Central memory CD8-positive, alpha-beta T cell (primary cell): ENCODE measurements around the gene SEZ6L.

Experiments
- ATAC-seq: fragments of 150-1000 bp; cut with Tn5 transposase; replicated peaks from 2 replicates; pipeline ENCODE4 v1.10.0; 2022; ENCODE audit warnings: mild to moderate bottlenecking, moderate FRiP score, moderate number of reproducible peaks; ENCODE audit not compliant: poor library complexity, severe bottlenecking; ENCODE audit errors: extremely low read depth
- DNase-seq, 2 donors: peaks; one replicate each; pipeline ENCODE4 v3.0.0; 2021; ENCODE audit warnings: low spot score in 2 of 2
- H3K27ac Mint-ChIP-seq: one replicate; pipeline ENCODE4 v1.8.0; 2022; ENCODE audit warnings: low read depth, mild to moderate bottlenecking, moderate library complexity, mixed read lengths
- H3K27me3 Mint-ChIP-seq: one replicate; pipeline ENCODE4 v1.8.0; 2022; ENCODE audit warnings: mixed read lengths
- H3K36me3 Mint-ChIP-seq: one replicate; pipeline ENCODE4 v1.8.0; 2022; ENCODE audit warnings: mild to moderate bottlenecking, moderate library complexity, mixed read lengths; ENCODE audit not compliant: insufficient read depth
- H3K4me1 Mint-ChIP-seq: one replicate; pipeline ENCODE4 v1.8.0; 2022; ENCODE audit warnings: mixed read lengths
- H3K4me3 Mint-ChIP-seq: one replicate; pipeline ENCODE4 v1.8.0; 2022; ENCODE audit warnings: mild to moderate bottlenecking, moderate library complexity, mixed read lengths
- H3K9me3 Mint-ChIP-seq: one replicate; pipeline ENCODE4 v1.8.0; 2022; ENCODE audit warnings: mixed read lengths

SEZ6L gene

GRCh38 chr22:26234296-26234695, 65.0 kb downstream of the SEZ6L start:
- Mint-ChIP-seq H3K27ac (no peak overlapping the region), H3K4me3 (no peak overlapping the region), H3K9me3 (no peaks in the 10 kb centered on the region), H3K27me3 (peaks cover 80% of the 10 kb centered on the region), H3K36me3 (no peaks in the 10 kb centered on the region), H3K4me1 (no peaks in the 10 kb centered on the region)
- DNase-seq, result no peak
- no peak for ATAC-seq

GRCh38 chr22:26235792-26236487, 66.7 kb downstream of the SEZ6L start:
- DNase-seq, result no peak

GRCh38 chr22:26236991-26237390, 67.7 kb downstream of the SEZ6L start:
- DNase-seq (no peak), ATAC-seq (no peak)
- H3K36me3 Mint-ChIP-seq, result no peaks in the 10 kb centered on the region
- H3K9me3 Mint-ChIP-seq, result no peaks in the 10 kb centered on the region
- no peak overlapping the region for H3K27ac Mint-ChIP-seq
- no peaks in the 10 kb centered on the region for H3K4me1 Mint-ChIP-seq
- H3K27me3 Mint-ChIP-seq, result peaks cover 72% of the 10 kb centered on the region
- no peak overlapping the region for H3K4me3 Mint-ChIP-seq

More at GRCh38 chr22:26235792-26236487, 66.7 kb downstream of the SEZ6L start:
- Mint-ChIP-seq H3K4me3 (no peak overlapping the region), H3K36me3 (no peaks in the 10 kb centered on the region), H3K4me1 (no peaks in the 10 kb centered on the region), H3K27me3 (peaks cover 79% of the 10 kb centered on the region), H3K27ac (no peak overlapping the region), H3K9me3 (no peaks in the 10 kb centered on the region)
- no peak for ATAC-seq

GRCh38 chr22:26238596-26238995, 69.3 kb downstream of the SEZ6L start:
- Mint-ChIP-seq H3K36me3 (no peaks in the 10 kb centered on the region), H3K9me3 (no peaks in the 10 kb centered on the region), H3K27ac (no peak overlapping the region), H3K27me3 (peaks cover 76% of the 10 kb centered on the region), H3K4me1 (no peaks in the 10 kb centered on the region), H3K4me3 (no peak overlapping the region)
- DNase-seq (no peak), ATAC-seq (no peak)

GRCh38 chr22:26239581-26239980, 70.3 kb downstream of the SEZ6L start:
- Mint-ChIP-seq H3K27me3 (peaks cover 76% of the 10 kb centered on the region), H3K27ac (no peak overlapping the region), H3K4me1 (no peaks in the 10 kb centered on the region), H3K4me3 (no peak overlapping the region), H3K36me3 (no peaks in the 10 kb centered on the region), H3K9me3 (no peaks in the 10 kb centered on the region)
- ATAC-seq (no peak), DNase-seq (no peak)

- Mint-ChIP-seq H3K9me3 (no peaks in the 10 kb centered on the region), H3K36me3 (no peaks in the 10 kb centered on the region), H3K4me3 (no peak overlapping the region), H3K4me1 (no peaks in the 10 kb centered on the region), H3K27ac (no peak overlapping the region), H3K27me3 (peaks cover 69% of the 10 kb centered on the region)
- DNase-seq, result no peak
- ATAC-seq, result no peak
Measured at GRCh38 chr22:26241361-26241760, 72.1 kb downstream of the SEZ6L start.

GRCh38 chr22:26245001-26245400, 75.7 kb downstream of the SEZ6L start:
- H3K27ac Mint-ChIP-seq, result no peak overlapping the region
- DNase-seq (no peak), ATAC-seq (no peak)
- no peak overlapping the region for H3K4me3 Mint-ChIP-seq
- no peaks in the 10 kb centered on the region for H3K36me3 Mint-ChIP-seq
- no peaks in the 10 kb centered on the region for H3K9me3 Mint-ChIP-seq
- peaks cover 56% of the 10 kb centered on the region for H3K27me3 Mint-ChIP-seq
- H3K4me1 Mint-ChIP-seq, result no peaks in the 10 kb centered on the region

GRCh38 chr22:26246552-26246951, 77.3 kb downstream of the SEZ6L start:
- Mint-ChIP-seq H3K36me3 (no peaks in the 10 kb centered on the region), H3K4me1 (no peaks in the 10 kb centered on the region), H3K27me3 (peaks cover 61% of the 10 kb centered on the region), H3K27ac (no peak overlapping the region), H3K9me3 (no peaks in the 10 kb centered on the region), H3K4me3 (no peak overlapping the region)
- ATAC-seq (no peak), DNase-seq (no peak)

GRCh38 chr22:26251869-26252268, 82.6 kb downstream of the SEZ6L start:
- Mint-ChIP-seq H3K4me3 (no peak overlapping the region), H3K36me3 (no peaks in the 10 kb centered on the region), H3K9me3 (no peaks in the 10 kb centered on the region), H3K4me1 (no peaks in the 10 kb centered on the region), H3K27ac (no peak overlapping the region), H3K27me3 (peaks cover 55% of the 10 kb centered on the region)
- DNase-seq (no peak), ATAC-seq (no peak)

- no peak overlapping the region for H3K4me3 Mint-ChIP-seq
- H3K4me1 Mint-ChIP-seq, result no peaks in the 10 kb centered on the region
- H3K27ac Mint-ChIP-seq, result no peak overlapping the region
- no peaks in the 10 kb centered on the region for H3K9me3 Mint-ChIP-seq
- H3K27me3 Mint-ChIP-seq, result peaks cover 61% of the 10 kb centered on the region
- ATAC-seq, result no peak
- no peak for DNase-seq
- H3K36me3 Mint-ChIP-seq, result no peaks in the 10 kb centered on the region
Measured at GRCh38 chr22:26259510-26259909, 90.2 kb downstream of the SEZ6L start.

- Mint-ChIP-seq H3K4me3 (no peak overlapping the region), H3K27ac (no peak overlapping the region), H3K4me1 (no peaks in the 10 kb centered on the region), H3K36me3 (no peaks in the 10 kb centered on the region), H3K27me3 (peaks cover 67% of the 10 kb centered on the region), H3K9me3 (no peaks in the 10 kb centered on the region)
- ATAC-seq (no peak), DNase-seq (no peak)
Measured at GRCh38 chr22:26264162-26264561, 94.9 kb downstream of the SEZ6L start.

- Mint-ChIP-seq H3K4me3 (no peak overlapping the region), H3K27me3 (peaks cover 76% of the 10 kb centered on the region), H3K27ac (no peak overlapping the region), H3K9me3 (no peaks in the 10 kb centered on the region), H3K36me3 (no peaks in the 10 kb centered on the region), H3K4me1 (no peaks in the 10 kb centered on the region)
- no peak for DNase-seq
- no peak for ATAC-seq
Measured at GRCh38 chr22:26265281-26265680, 96.0 kb downstream of the SEZ6L start.

- Mint-ChIP-seq H3K9me3 (no peaks in the 10 kb centered on the region), H3K4me1 (no peaks in the 10 kb centered on the region), H3K27me3 (peaks cover 82% of the 10 kb centered on the region), H3K4me3 (no peak overlapping the region), H3K27ac (no peak overlapping the region), H3K36me3 (no peaks in the 10 kb centered on the region)
- ATAC-seq, result no peak
- no peak for DNase-seq
Measured at GRCh38 chr22:26265909-26266308, 96.6 kb downstream of the SEZ6L start.
